ENCODE measurements around the gene KERA. TPM values are rescaled to one million over a fixed set of nuclear protein-coding genes. Genes with fewer than 3 reads are reported as not detected.

Gene KERA
- total and polyA plus RNA-seq, 4 experiments from 2014 or later, result not detected

DNA sequence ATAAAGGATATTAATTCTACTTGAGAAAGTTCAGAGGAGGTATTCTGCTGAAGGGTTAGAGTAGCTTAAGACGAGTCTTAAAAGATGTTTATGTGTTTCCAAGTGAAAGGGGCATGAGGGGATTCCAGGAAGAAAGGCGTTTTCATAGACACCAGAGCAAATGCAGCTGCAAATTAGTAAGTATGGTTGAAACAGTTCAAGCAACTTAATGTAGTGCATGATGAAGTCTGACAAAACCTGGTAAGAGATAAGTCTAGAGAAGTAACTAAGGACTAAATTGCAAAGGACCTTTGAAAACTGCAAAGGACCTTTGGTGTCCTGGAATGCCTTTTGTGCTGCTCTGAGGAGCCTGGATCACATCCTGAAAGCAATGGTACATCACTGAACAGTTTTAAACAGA, 42.0 kb upstream of the KERA start:
- no peaks in the 10 kb centered on the region for H3K36me3 ChIP-seq (ENCODE audit: insufficient read depth, low read length)
- H3K27me3 Mint-ChIP-seq, result peaks cover 0 to 2% of the 10 kb centered on the region in 2 donors
- H3K4me1 Mint-ChIP-seq, result no peaks in the 10 kb centered on the region
- H3K4me3 Mint-ChIP-seq, result no peak overlapping the region
- H3K27ac ChIP-seq (ENCODE audit: low read depth, low read length), result no peak overlapping the region
- POLR2A ChIA-PET (ENCODE audit: partially characterized antibody), result no interaction called here
- intact Hi-C loops (cut with micrococcal nuclease), result no loop called here
- H3K9me3 Mint-ChIP-seq, result no peaks in the 10 kb centered on the region
- CTCF ChIA-PET (ENCODE audit: partially characterized antibody), result no interaction called here
- no peak for DNase-seq
- H3K4me3 ChIP-seq (ENCODE audit: low read length in 2 of 2), result no peak overlapping the region
- H3K36me3 Mint-ChIP-seq, result no peaks in the 10 kb centered on the region
- no peaks in the 10 kb centered on the region for H3K4me1 ChIP-seq (ENCODE audit: insufficient read depth, low read length)
- no peaks in the 10 kb centered on the region for H3K9me3 ChIP-seq (ENCODE audit: control insufficient read depth in 1 of 2, low read length in 2 of 2)
- no peak overlapping the region for H3K27ac Mint-ChIP-seq
- no peaks in the 10 kb centered on the region for H3K27me3 ChIP-seq (ENCODE audit: insufficient read depth, low read length)

GRCh38 chr12:91099341-91099740, 41.5 kb upstream of the KERA start:
- H3K4me3 ChIP-seq (ENCODE audit: low read length in 2 of 2), result no peak overlapping the region
- H3K4me1 ChIP-seq (ENCODE audit: insufficient read depth, low read length), result no peaks in the 10 kb centered on the region
- no peaks in the 10 kb centered on the region for H3K27me3 ChIP-seq (ENCODE audit: insufficient read depth, low read length)
- intact Hi-C loops (cut with micrococcal nuclease), result no loop called here
- peaks cover 0 to 2% of the 10 kb centered on the region in 2 donors for H3K27me3 Mint-ChIP-seq
- ChIA-PET CTCF (ENCODE audit: partially characterized antibody) (no interaction called here), POLR2A (ENCODE audit: partially characterized antibody) (no interaction called here)
- no peak overlapping the region for H3K4me3 Mint-ChIP-seq
- peaks cover 0 to 1% (median 0%) of the 10 kb centered on the region in 8 donors for H3K9me3 Mint-ChIP-seq
- H3K36me3 ChIP-seq (ENCODE audit: insufficient read depth, low read length), result no peaks in the 10 kb centered on the region
- no peak overlapping the region for H3K27ac ChIP-seq (ENCODE audit: low read depth, low read length)
- no peaks in the 10 kb centered on the region for H3K4me1 Mint-ChIP-seq
- no peak for DNase-seq
- H3K9me3 ChIP-seq (ENCODE audit: control insufficient read depth in 1 of 2, low read length in 2 of 2), result no peaks in the 10 kb centered on the region
- no peak overlapping the region for H3K27ac Mint-ChIP-seq
- H3K36me3 Mint-ChIP-seq, result no peaks in the 10 kb centered on the region

GRCh38 chr12:91098941-91099340, 41.1 kb upstream of the KERA start:
- ChIA-PET CTCF (ENCODE audit: partially characterized antibody) (no interaction called here), POLR2A (ENCODE audit: partially characterized antibody) (no interaction called here)
- Histone ChIP-seq H3K36me3 (ENCODE audit: insufficient read depth, low read length) (no peaks in the 10 kb centered on the region), H3K9me3 (ENCODE audit: control insufficient read depth in 1 of 2, low read length in 2 of 2) (no peaks in the 10 kb centered on the region), H3K27me3 (ENCODE audit: insufficient read depth, low read length) (no peaks in the 10 kb centered on the region), H3K4me3 (ENCODE audit: low read length in 2 of 2) (no peak overlapping the region), H3K4me1 (ENCODE audit: insufficient read depth, low read length) (no peaks in the 10 kb centered on the region), H3K27ac (ENCODE audit: low read depth, low read length) (no peak overlapping the region)
- Mint-ChIP-seq H3K27ac (no peak overlapping the region), H3K36me3 (no peaks in the 10 kb centered on the region), H3K4me1 (no peaks in the 10 kb centered on the region), H3K4me3 (no peak overlapping the region), H3K27me3 (peaks cover 0 to 2% of the 10 kb centered on the region in 2 donors), H3K9me3 (peaks cover 0 to 2% (median 0%) of the 10 kb centered on the region in 8 donors)
- intact Hi-C loops (cut with micrococcal nuclease), result no loop called here
- no peak for DNase-seq

- Mint-ChIP-seq H3K36me3 (no peaks in the 10 kb centered on the region), H3K27me3 (peaks cover 0 to 2% of the 10 kb centered on the region in 2 donors), H3K4me3 (no peak overlapping the region), H3K27ac (peak overlapping the region in 1 of 7 donors; percentile 8), H3K9me3 (peaks cover 0 to 2% (median 0%) of the 10 kb centered on the region in 8 donors), H3K4me1 (no peaks in the 10 kb centered on the region)
- Histone ChIP-seq H3K4me1 (ENCODE audit: insufficient read depth, low read length) (no peaks in the 10 kb centered on the region), H3K36me3 (ENCODE audit: insufficient read depth, low read length) (no peaks in the 10 kb centered on the region), H3K4me3 (ENCODE audit: low read length in 2 of 2) (no peak overlapping the region), H3K9me3 (ENCODE audit: control insufficient read depth in 1 of 2, low read length in 2 of 2) (no peaks in the 10 kb centered on the region), H3K27me3 (ENCODE audit: insufficient read depth, low read length) (no peaks in the 10 kb centered on the region), H3K27ac (ENCODE audit: low read depth, low read length) (no peak overlapping the region)
- ChIA-PET CTCF (ENCODE audit: partially characterized antibody) (no interaction called here), POLR2A (ENCODE audit: partially characterized antibody) (no interaction called here)
- DNase-seq, result no peak
- intact Hi-C loops (cut with micrococcal nuclease), result no loop called here
Measured at GRCh38 chr12:91098461-91098860, 40.6 kb upstream of the KERA start.

DNA sequence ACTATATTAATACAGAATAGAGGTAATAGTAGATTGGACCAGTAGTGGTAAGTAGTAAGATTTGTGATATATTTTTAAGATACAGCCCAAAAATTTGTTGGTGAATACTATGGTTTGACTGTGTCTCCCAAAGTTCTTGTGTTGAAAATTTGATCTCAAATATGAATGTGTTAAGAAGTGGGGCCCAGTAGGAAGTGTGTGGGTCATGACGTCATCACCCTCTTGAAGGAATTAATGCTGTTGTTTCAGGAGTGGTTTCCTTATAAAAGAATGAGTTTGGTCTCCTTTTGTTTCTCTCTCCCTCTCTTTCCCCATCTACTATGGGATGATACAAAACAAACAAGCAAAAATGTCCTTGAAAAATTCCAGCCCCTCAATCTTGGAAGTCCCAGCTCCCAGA, 37.1 kb upstream of the KERA start:
- Mint-ChIP-seq H3K36me3 (no peaks in the 10 kb centered on the region), H3K4me3 (no peak overlapping the region), H3K27me3 (peaks cover 0 to 2% of the 10 kb centered on the region in 2 donors), H3K9me3 (peaks cover 0 to 17% (median 9%) of the 10 kb centered on the region in 8 donors), H3K27ac (no peak overlapping the region), H3K4me1 (no peaks in the 10 kb centered on the region)
- CTCF ChIA-PET (ENCODE audit: partially characterized antibody), result no interaction called here
- no peak overlapping the region for H3K4me3 ChIP-seq (ENCODE audit: low read length in 2 of 2)
- POLR2A ChIA-PET (ENCODE audit: partially characterized antibody), result no interaction called here
- H3K36me3 ChIP-seq (ENCODE audit: insufficient read depth, low read length), result no peaks in the 10 kb centered on the region
- no peak overlapping the region for H3K27ac ChIP-seq (ENCODE audit: low read depth, low read length)
- intact Hi-C loops (cut with micrococcal nuclease), result no loop called here
- no peaks in the 10 kb centered on the region for H3K9me3 ChIP-seq (ENCODE audit: control insufficient read depth in 1 of 2, low read length in 2 of 2)
- H3K27me3 ChIP-seq (ENCODE audit: insufficient read depth, low read length), result no peaks in the 10 kb centered on the region
- H3K4me1 ChIP-seq (ENCODE audit: insufficient read depth, low read length), result no peaks in the 10 kb centered on the region
- no peak for DNase-seq

DNA sequence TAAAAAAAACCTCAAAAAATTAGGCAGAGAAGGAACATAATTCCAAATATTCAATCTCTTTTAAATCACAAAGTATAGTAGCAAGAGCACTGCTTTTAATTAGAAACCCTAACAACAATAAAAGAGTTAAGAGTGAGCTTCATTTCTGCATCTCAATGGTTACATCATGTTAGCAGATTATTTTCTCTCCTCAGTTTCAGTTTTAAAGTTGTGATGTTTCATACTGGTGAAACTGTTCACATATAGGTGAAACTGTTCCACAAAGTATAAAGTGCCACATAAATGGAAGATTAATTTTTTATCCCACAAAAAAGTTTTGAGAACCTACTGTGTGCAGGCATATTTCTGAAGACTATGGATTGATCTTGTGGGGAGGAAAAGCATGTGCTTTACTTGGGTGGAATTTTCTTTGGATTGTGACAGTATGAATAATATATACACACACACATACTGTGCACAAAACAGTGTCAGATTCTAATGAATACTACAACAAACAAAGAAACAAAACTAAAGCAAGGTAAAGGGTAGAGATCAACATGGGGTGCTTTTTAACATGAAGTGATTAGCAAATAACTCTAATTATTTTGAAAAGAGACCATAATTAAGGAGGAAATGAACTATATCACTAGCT, 36.3 kb upstream of the KERA start:
- ChIA-PET CTCF (ENCODE audit: partially characterized antibody) (no interaction called here), POLR2A (ENCODE audit: partially characterized antibody) (no interaction called here)
- H3K27me3 ChIP-seq (ENCODE audit: insufficient read depth, low read length), result no peaks in the 10 kb centered on the region
- Mint-ChIP-seq H3K36me3 (no peaks in the 10 kb centered on the region), H3K27ac (no peak overlapping the region), H3K9me3 (peaks cover 0 to 26% (median 16%) of the 10 kb centered on the region in 8 donors), H3K4me1 (no peaks in the 10 kb centered on the region), H3K4me3 (no peak overlapping the region), H3K27me3 (peaks cover 0 to 2% of the 10 kb centered on the region in 2 donors)
- no peaks in the 10 kb centered on the region for H3K9me3 ChIP-seq (ENCODE audit: control insufficient read depth in 1 of 2, low read length in 2 of 2)
- no peaks in the 10 kb centered on the region for H3K4me1 ChIP-seq (ENCODE audit: insufficient read depth, low read length)
- DNase-seq, result no peak
- H3K36me3 ChIP-seq (ENCODE audit: insufficient read depth, low read length), result no peaks in the 10 kb centered on the region
- intact Hi-C loops (cut with micrococcal nuclease), result no loop called here
- H3K27ac ChIP-seq (ENCODE audit: low read depth, low read length), result no peak overlapping the region
- H3K4me3 ChIP-seq (ENCODE audit: low read length in 2 of 2), result no peak overlapping the region

- Histone ChIP-seq H3K4me3 (ENCODE audit: low read length in 2 of 2) (no peak overlapping the region), H3K9me3 (ENCODE audit: control insufficient read depth in 1 of 2, low read length in 2 of 2) (no peaks in the 10 kb centered on the region), H3K27me3 (ENCODE audit: insufficient read depth, low read length) (no peaks in the 10 kb centered on the region), H3K27ac (ENCODE audit: low read depth, low read length) (no peak overlapping the region), H3K4me1 (ENCODE audit: insufficient read depth, low read length) (no peaks in the 10 kb centered on the region), H3K36me3 (ENCODE audit: insufficient read depth, low read length) (no peaks in the 10 kb centered on the region)
- Mint-ChIP-seq H3K4me3 (no peak overlapping the region), H3K4me1 (no peaks in the 10 kb centered on the region), H3K27ac (no peak overlapping the region), H3K27me3 (peaks cover 0 to 2% of the 10 kb centered on the region in 2 donors), H3K9me3 (peaks cover 0 to 31% (median 19%) of the 10 kb centered on the region in 8 donors), H3K36me3 (no peaks in the 10 kb centered on the region)
- no peak for DNase-seq
- CTCF ChIA-PET (ENCODE audit: partially characterized antibody), result no interaction called here
- intact Hi-C loops (cut with micrococcal nuclease), result no loop called here
- POLR2A ChIA-PET (ENCODE audit: partially characterized antibody), result no interaction called here
Measured at GRCh38 chr12:91093341-91093740, 35.5 kb upstream of the KERA start.

All from CD4-positive, alpha-beta memory T cell (primary cell).